HS-27A (cell line): Measurements from ENCODE around the gene CCDC87.
"Not testable (repeated sequence)": the region's sequence is repeated elsewhere in the genome, so short reads cannot be mapped to it uniquely, and the experiment has no call there.

Experiments
- DNase-seq: peaks from one replicate; pipeline ENCODE4 v3.0.0-alpha.2; 2012; ENCODE audit warnings: low read depth, missing footprints

CCDC87 gene

DNA sequence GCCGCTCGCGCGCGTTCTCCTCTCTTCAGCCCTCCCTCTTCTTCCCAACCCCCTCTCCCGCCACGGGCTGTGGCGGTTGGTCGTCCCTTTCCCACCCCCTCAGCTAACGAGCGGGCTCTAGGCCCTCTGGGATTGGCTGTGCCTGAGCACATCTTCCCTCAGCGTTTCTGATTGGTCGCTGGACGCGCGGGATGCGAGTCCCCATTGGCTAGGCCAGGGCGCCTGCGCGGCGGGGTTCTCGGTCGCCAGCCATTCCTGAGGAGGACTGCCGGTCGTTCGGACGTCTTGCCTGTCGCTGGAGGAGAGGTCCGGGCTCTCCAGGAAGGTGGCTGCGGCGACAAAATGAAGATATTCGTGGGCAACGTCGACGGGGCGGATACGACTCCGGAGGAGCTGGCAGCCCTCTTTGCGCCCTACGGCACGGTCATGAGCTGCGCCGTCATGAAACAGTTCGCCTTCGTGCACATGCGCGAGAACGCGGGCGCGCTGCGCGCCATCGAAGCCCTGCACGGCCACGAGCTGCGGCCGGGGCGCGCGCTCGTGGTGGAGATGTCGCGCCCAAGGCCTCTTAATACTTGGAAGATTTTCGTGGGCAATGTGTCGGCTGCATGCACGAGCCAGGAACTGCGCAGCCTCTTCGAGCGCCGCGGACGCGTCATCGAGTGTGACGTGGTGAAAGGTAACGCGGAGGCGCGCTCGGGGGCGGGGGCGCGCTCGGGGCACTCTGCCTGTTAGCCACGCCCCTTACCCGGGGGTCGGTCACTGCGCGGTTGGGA is 23.7 kb upstream of the CCDC87 start, which contains the start of gene RBM14:
Gene RBM14, plus strand, starts transcription at position 252 of the 776 bp plus-strand sequence. Its CDS starts 91 bp downstream, at position 343.
- DNase-seq: peak; percentile 99

GRCh38 chr11:66614073-66614472 is 21.2 kb upstream of the CCDC87 start:
- DNase-seq: no peak

DNA sequence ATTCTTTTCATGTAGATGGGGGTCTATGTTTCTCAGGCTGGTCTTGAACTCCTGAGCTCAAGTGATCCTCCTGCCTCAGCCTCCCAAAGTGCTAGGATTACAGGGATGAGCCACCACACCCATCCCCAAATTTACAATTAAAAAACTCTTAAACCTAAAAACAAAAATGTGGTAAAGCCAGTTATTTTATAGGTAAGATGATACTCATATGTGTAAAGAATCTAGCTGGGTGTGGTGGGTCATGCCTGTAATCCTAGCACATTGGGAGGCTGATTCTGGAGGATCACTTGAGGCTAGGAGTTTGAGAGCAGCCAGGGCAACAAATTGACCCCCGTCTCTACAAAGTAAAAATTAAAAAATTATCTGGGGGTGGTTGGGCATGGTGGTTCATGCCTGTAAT is 19.6 kb upstream of the CCDC87 start:
- no peak for DNase-seq

DNA sequence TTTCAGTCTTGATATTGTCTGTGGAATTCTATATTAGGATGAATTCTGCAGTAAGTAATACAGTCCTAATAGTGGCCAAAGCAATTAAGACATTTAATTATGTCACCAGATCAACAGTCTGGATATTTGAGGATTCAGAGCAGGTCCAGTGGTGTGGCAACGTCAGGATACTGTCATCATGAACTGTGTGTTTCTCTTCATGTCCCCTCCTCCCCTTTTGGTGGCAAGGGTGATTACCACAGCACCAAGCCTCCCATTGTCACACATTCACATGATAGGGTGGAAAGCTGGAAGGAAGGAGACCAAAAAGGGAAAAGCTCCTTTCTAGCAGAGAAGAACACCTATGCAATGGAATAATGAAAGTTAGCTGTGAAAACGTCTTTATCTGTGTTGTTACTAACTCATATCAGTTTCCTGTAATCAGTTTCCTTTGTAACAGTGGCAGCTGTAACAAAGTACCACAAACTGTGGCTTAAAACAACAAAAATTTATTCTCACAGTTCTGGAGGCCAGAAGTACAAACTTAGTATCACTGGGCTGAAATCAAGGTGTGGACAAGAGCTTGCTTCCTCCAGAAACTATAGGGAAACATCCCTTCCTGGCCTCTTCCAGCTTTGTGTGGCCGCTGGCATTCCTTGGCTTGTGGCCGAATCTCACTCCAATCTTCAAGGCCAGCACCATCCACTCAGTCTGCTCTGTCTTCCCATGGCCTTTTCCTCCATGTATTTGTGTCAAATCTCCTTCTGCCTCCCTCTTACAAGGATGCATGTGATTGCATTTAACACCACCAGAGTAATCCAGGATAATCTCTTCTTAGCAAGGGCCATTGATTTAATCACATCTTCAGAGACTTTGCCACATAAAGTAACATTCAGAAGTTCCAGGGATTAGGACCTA is 17.1 kb upstream of the CCDC87 start:
- no peak for DNase-seq

DNA sequence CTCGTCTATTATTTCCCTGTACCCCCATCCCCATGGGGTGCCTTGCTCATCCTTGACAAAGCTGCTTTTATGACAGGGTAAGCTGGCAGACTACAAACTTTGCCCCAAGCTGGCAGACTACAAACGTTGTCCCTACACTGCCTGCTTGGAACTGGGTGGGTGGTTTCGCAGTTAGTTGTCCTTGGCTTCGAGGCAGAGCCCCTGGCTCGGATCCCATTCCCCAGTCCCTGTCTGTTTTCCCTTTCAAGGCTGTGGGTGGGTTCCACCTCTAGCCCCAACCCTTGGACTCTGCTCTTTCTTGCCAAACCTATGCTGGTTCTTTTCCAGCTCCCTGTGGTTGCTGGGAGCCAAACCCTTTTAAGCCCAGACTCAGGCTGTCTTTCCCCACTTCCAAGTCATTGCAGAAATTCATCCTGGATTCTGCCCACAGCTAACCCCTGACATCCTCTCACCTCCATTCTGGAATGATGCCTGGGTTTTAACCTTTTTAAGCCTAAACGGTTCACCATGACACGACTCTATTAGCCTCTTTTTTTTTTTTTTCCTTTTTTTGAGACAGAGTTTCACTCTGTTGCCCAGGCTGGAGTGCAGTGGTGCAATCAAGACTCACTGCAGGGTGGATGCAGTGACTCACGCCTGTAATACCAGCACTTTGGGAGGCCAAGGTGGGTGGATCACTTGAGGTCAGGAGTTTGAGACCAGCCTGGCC is 14.4 kb upstream of the CCDC87 start:
- no peak for DNase-seq

DNA sequence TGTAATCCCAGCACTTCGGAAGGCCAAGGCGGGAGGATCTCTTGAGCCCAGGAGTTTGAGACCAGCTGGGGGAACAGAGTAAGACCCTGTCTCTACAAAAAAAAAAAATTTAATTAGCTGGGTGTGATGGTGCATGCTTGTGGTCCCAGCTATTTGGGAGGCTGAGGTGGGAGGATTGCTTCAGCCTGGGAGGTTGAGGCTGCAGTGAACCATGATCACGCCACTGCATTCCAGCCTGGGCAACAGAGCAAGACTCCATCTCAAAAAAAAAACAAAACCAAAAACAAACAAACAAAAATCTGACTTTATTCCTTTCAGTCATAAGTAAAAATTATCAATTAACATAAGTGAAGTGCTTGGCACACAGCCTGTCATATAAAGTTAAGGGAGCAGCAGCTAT is 13.7 kb upstream of the CCDC87 start:
- DNase-seq: not testable (repeated sequence)

- no peak for DNase-seq
Observed at GRCh38 chr11:66604155-66604554, 11.3 kb upstream of the CCDC87 start.

DNA sequence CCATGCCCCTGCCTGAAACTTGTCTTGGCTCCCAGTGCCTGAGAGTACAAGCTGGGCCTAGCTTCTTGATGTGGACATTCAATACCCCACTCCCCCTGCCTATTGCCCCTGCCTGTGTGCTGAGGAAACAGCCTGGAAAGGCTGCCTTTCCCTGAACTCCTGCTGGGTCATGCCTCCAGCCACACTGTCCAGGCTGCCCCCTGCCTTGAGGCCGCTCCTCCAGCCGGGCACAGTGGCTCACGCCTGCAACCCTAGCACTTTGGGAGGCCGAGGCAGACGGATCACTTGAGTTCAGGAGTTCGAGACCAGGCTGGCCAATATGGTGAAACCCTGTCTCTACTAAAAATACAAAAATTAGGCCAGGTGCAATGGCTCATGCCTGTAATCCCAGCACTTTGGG is 10.2 kb upstream of the CCDC87 start:
- no peak for DNase-seq

- no peak for DNase-seq
Observed at GRCh38 chr11:66600631-66601233, 7.9 kb upstream of the CCDC87 start.

DNA sequence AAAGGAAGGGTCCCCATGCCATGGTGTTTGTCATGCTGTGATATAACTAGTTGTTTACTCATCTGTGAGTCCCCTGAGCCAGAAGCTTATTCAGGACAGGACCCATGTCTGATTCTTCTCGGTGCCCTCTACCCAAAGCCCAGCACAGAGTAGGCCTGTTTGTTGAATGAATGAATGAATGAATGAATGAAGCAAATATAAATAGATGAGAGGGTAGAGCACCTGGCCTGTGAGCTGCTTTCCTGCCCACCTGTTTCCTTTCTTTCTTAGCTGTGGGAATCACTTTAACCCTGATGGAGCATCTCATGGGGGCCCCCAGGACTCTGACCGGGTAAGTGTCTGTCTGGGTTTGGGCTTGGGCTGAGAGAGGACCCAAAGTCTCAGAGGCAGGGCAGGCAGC is 7.4 kb upstream of the CCDC87 start:
- no peak for DNase-seq

DNA sequence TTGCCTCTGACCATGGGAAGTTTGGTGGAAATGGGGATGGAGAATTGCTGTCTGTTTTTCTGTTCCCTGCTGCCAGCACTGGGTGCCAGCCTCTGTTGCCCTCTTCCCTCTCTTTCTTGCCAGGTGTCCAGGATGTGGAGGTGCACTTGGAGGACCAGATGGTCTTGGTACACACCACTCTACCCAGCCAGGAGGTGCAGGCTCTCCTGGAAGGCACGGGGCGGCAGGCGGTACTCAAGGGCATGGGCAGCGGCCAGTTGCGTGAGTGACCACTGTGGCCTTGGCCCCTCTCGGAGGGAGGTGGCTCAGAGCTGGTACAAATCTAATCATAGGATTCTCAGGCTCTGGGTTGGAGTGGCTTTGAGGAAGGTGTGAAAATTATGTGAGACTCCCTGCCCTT is 6.1 kb upstream of the CCDC87 start:
- DNase-seq: no peak

DNA sequence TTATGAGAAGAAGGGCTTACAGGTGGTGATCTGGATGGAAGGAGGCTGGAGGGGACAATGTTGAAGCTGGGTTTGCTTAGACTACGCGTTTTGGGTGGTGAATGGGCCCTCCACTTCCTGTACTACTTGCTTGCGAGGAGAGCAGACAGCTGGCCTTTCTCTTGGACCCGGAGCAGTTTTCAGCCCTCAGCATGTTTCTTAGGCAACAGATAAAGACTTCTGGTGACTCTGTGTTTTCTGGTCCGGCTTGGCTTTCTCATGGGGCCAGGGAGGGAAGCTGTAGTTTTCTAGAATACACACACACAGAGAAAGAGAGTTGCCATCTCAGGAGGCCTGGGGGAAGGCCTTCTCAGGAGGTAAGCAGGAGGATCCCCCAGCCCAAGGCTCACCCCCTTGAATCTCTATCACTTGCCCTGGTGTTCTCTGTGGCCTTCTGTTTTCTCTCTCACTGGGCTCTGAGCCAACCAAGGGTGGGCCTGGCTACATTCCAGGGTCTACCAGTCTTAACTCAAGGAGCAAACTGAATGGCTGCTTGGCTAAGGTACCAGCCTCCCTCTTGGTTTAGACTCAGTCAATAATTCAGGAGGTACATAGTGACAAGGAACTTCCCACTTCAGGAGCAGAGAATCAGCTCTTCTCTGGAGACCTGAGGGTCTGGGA is 2.5 kb upstream of the CCDC87 start:
- no peak for DNase-seq

DNA sequence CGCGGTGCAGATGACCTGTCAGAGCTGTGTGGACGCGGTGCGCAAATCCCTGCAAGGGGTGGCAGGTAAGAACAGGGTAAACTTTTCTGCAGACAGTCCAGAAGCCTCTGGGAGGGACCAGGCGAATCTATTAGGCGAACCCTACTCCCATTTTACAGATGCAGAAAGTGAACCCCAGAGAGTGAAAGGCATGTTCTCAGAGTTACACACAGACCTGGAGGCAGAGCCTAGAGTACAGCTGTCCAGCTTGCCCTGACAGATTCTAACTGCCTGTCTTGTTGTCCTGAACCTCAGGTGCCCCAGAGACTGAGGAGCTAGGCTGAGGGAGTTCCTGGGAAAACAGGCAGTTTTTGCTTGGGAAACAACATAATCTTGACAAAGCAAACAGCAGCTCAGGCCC is 787 bp upstream of the CCDC87 start:
- no peak for DNase-seq

- DNase-seq: no peak
Observed at GRCh38 chr11:66593303-66593635, 406 bp upstream of the CCDC87 start.

GRCh38 chr11:66591175-66591574 is 1.7 kb downstream of the CCDC87 start:
- DNase-seq: no peak

GRCh38 chr11:66589996-66590675 is 2.7 kb downstream of the CCDC87 start:
- no peak for DNase-seq

GRCh38 chr11:66589315-66589714 is 3.5 kb downstream of the CCDC87 start:
- DNase-seq: not testable (repeated sequence)

DNA sequence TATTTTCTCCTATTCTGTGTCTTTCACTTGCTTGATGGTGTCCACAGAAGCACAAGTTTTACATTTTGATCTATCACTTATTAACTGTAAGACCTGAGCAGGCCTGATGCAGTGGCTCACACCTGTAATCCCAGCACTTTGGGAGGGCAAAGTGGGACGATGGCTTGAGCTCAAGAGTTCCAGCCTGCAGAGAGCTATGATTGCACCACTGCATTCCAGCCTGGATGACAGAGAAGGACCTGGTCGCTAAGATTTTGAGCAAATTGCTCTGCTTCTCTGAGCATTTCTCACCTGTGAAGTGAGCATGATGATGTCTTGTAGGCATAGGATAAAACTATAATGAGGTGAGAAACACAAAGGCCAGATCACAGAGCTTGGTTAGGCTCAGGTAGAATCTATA is 6.7 kb downstream of the CCDC87 start:
- no peak for DNase-seq

DNA sequence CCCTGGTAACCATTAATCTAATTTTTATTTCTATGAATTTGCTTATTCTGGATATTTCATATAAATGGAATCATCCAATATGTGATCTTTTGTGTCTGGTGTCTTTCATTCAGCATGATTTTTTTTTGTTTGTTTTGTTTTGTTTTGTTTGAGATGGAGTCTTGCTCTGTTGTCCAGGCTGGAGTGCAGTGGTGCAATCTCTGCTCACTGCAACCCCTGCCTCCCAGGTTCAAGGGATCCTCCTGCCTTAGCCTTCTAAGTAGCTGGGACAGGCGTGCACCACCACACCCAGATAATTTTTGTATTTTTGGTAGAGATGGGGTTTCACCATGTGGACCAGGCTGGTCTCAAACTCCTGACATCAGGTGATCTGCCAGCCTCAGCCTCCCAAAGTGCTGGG is 7.4 kb downstream of the CCDC87 start:
- not testable (repeated sequence) for DNase-seq

- DNase-seq: not testable (repeated sequence)
Observed at GRCh38 chr11:66582565-66583147, 10.2 kb downstream of the CCDC87 start.

DNA sequence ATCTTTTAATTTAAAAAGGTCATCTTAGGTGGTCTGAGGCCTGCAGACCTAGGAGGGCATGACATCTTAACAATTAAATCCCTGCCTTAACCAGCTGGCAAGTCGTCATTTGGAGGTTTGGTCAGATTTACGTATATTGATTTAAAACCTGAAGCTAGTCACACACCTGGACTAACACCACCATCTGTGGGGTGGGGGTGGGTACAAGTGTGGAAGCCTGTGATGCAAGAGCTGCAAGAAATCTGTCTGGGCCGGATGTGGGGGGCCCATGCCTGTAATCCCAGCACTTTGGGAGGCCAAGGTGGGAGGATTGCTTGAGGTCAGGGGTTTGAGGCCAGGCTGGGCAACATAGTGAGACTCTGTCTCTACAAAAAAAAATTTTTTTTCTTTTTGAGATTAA is 11.6 kb downstream of the CCDC87 start:
- no peak for DNase-seq
